ENCODE results near the gene RAC3.
"Not testable (repeated sequence)": the region's sequence is repeated elsewhere in the genome, so short reads cannot be mapped to it uniquely, and the experiment has no call there.

The RAC3 gene

GRCh38 chr17:82025401-82026107, 5.9 kb upstream of the RAC3 start:
- no peak for DNase-seq

- no peak for DNase-seq
These were observed 3.2 kb upstream of the RAC3 start for GRCh38 chr17:82028246-82028645.

GRCh38 chr17:82028966-82029365, 2.5 kb upstream of the RAC3 start:
- DNase-seq = no peak

- DNase-seq = no peak
These were observed 2.1 kb upstream of the RAC3 start for GRCh38 chr17:82029391-82029790.

GRCh38 chr17:82029990-82030469, 1.4 kb upstream of the RAC3 start:
- DNase-seq = no peak

- peak; percentile 78 for DNase-seq
These were observed 792 bp upstream of the RAC3 start for GRCh38 chr17:82030470-82031302.

GRCh38 chr17:82031885-82032627, 578 bp downstream of the RAC3 start:
- no peak for DNase-seq

GRCh38 chr17:82033359-82034085, 2.0 kb downstream of the RAC3 start:
- DNase-seq = no peak

- no peak for DNase-seq
These were observed 3.0 kb downstream of the RAC3 start for GRCh38 chr17:82034371-82035011.

GRCh38 chr17:82035488-82035887, 4.0 kb downstream of the RAC3 start:
- no peak for DNase-seq

GRCh38 chr17:82035956-82036633, 4.6 kb downstream of the RAC3 start:
- DNase-seq = no peak

GRCh38 chr17:82036634-82037091, 5.2 kb downstream of the RAC3 start:
- no peak for DNase-seq

GRCh38 chr17:82037092-82037888, 5.8 kb downstream of the RAC3 start, which contains the start of gene DCXR:
Gene DCXR, minus strand, starts transcription at chr17:82037697. Its CDS starts 15 bp downstream, at chr17:82037682.
- peak; percentile 91 for DNase-seq

GRCh38 chr17:82037889-82038195, 6.4 kb downstream of the RAC3 start:
- DNase-seq = no peak

- not testable (repeated sequence) for DNase-seq
These were observed 7.4 kb downstream of the RAC3 start for GRCh38 chr17:82038796-82039409.

GRCh38 chr17:82039695-82040299, 8.3 kb downstream of the RAC3 start:
- no peak for DNase-seq

GRCh38 chr17:82041144-82041814, 9.8 kb downstream of the RAC3 start:
- DNase-seq = no peak

- no peak for DNase-seq
These were observed 11.2 kb downstream of the RAC3 start for GRCh38 chr17:82042649-82043048.

- DNase-seq = no peak
These were observed 12.0 kb downstream of the RAC3 start for GRCh38 chr17:82043507-82043906.

All from stimulated activated CD4-positive, alpha-beta T cell treated with anti-CD3 and anti-CD28 coated beads, Interleukin-12 subunit alpha, Interleukin-12 subunit beta, amount 100 ng/mL, for 4 hours (primary cell).